Natural killer cell (primary cell): ENCODE data around the gene CDYL2. TPM values are rescaled to one million over a fixed set of nuclear protein-coding genes. Genes with fewer than 3 reads are reported as not detected.

ENCODE experiments used
- ATAC-seq, 3 donors: fragments of 150-1000 bp in 2 of 3; fragments of 200-7000 bp in 1 of 3; cut with Tn5 transposase; 1 replicate in 1 of 3; 2 replicates in 2 of 3; pipeline ENCODE4 v1.10.0; 2021; ENCODE audit warnings: mild to moderate bottlenecking in 2 of 3, moderate library complexity in 2 of 3
- DNase-seq, 2 donors: peaks; one replicate each; pipeline versions ENCODE4 v3.0.0 to v3.0.0-alpha.2; 2013 to 2021; ENCODE audit warnings: mixed read lengths in 1 of 2
- H3K27ac ChIP-seq: one replicate; pipeline ENCODE4 v1.5.1; 2013; ENCODE audit warnings: mild to moderate bottlenecking, low read length
- H3K27me3 ChIP-seq: one replicate; pipeline ENCODE4 v1.6.1; 2013; ENCODE audit warnings: low read length; ENCODE audit not compliant: control insufficient read depth, insufficient read depth
- H3K36me3 ChIP-seq: one replicate; pipeline ENCODE4 v1.6.1; 2013; ENCODE audit warnings: low read length; ENCODE audit not compliant: control insufficient read depth, insufficient read depth
- H3K4me1 ChIP-seq: one replicate; pipeline ENCODE4 v1.6.1; 2013; ENCODE audit warnings: low read length; ENCODE audit not compliant: control insufficient read depth, insufficient read depth
- H3K4me3 ChIP-seq: one replicate; pipeline ENCODE4 v1.5.1; 2013; ENCODE audit warnings: low read length
- H3K9me3 ChIP-seq: one replicate; pipeline ENCODE4 v1.6.1; 2013; ENCODE audit warnings: low read length; ENCODE audit not compliant: control insufficient read depth, insufficient read depth
- H3K27ac Mint-ChIP-seq, 2 donors: one replicate each; pipeline ENCODE4 v1.8.0; 2022; ENCODE audit warnings: mild to moderate bottlenecking in 2 of 2, mixed read lengths in 2 of 2, moderate library complexity in 1 of 2
- H3K27me3 Mint-ChIP-seq, 2 donors: one replicate each; pipeline ENCODE4 v1.8.0; 2022; ENCODE audit warnings: low read depth in 2 of 2, mixed read lengths in 2 of 2
- H3K36me3 Mint-ChIP-seq: one replicate; pipeline ENCODE4 v1.8.0; 2022; ENCODE audit warnings: mixed read lengths
- H3K4me1 Mint-ChIP-seq, 2 donors: one replicate each; pipeline ENCODE4 v1.8.0; 2022; ENCODE audit warnings: mixed read lengths in 2 of 2
- H3K4me3 Mint-ChIP-seq: one replicate; pipeline ENCODE4 v1.8.0; 2022; ENCODE audit warnings: mild to moderate bottlenecking, moderate library complexity, mixed read lengths
- H3K9me3 Mint-ChIP-seq, 2 donors: one replicate each; pipeline ENCODE4 v1.8.0; 2022; ENCODE audit warnings: mixed read lengths in 2 of 2
- WGBS: methylation state at CpG from one replicate; pipeline ENCODE4 v1.1.7; 2013; ENCODE audit warnings: missing lambda C conversion rate; ENCODE audit not compliant: insufficient coverage; 5-methylcytosine and 5-hydroxymethylcytosine counted together
- intact Hi-C: fragments of 100-400 bp; cut with micrococcal nuclease; formaldehyde crosslinking; loops from one replicate; pipeline ENCODE4 v1.14.2; 2022
- total RNA-seq, 4 donors: library from RNA; stranded (reverse); fragments of 120-200 nt in 1 of 4; gene quantifications; one replicate each; pipeline versions ENCODE4 v1.2.3 to v1.2.4, GENCODE V29; 2013 to 2022
- TF ChIP-seq, protein P1 (sequence below): fragments of 200-600 bp; IDR thresholded peaks from one replicate; pipeline ENCODE4 v1.8.0; 2022; ENCODE audit warnings: antibody characterized with exemption

CDYL2 gene
- total RNA-seq, 3 donors from 2014 or later (not counting 1 experiment from before 2014, with no cell fraction given), result 2.7 to 14.5 (median 3.4) TPM

- ATAC-seq, result no peak
- no peaks in the 10 kb centered on the region for H3K9me3 Mint-ChIP-seq
- no peak overlapping the region for H3K4me3 Mint-ChIP-seq
- Histone ChIP-seq H3K36me3 (no peaks in the 10 kb centered on the region), H3K4me1 (peaks cover 8% of the 10 kb centered on the region), H3K9me3 (no peaks in the 10 kb centered on the region), H3K27me3 (no peaks in the 10 kb centered on the region), H3K4me3 (no peak overlapping the region), H3K27ac (no peak overlapping the region)
- no peaks in the 10 kb centered on the region for H3K36me3 Mint-ChIP-seq
- TF ChIP-seq, protein P1, sequence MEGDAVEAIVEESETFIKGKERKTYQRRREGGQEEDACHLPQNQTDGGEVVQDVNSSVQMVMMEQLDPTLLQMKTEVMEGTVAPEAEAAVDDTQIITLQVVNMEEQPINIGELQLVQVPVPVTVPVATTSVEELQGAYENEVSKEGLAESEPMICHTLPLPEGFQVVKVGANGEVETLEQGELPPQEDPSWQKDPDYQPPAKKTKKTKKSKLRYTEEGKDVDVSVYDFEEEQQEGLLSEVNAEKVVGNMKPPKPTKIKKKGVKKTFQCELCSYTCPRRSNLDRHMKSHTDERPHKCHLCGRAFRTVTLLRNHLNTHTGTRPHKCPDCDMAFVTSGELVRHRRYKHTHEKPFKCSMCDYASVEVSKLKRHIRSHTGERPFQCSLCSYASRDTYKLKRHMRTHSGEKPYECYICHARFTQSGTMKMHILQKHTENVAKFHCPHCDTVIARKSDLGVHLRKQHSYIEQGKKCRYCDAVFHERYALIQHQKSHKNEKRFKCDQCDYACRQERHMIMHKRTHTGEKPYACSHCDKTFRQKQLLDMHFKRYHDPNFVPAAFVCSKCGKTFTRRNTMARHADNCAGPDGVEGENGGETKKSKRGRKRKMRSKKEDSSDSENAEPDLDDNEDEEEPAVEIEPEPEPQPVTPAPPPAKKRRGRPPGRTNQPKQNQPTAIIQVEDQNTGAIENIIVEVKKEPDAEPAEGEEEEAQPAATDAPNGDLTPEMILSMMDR, result no peak
- no peak overlapping the region for H3K27ac Mint-ChIP-seq
- intact Hi-C loops, result no loop called here
- DNase-seq, result no peak
- peaks cover 0 to 6% of the 10 kb centered on the region in 2 donors for H3K27me3 Mint-ChIP-seq
- H3K4me1 Mint-ChIP-seq, result no peaks in the 10 kb centered on the region
- WGBS, result 92% methylated on average over 11 of the region's 11 CpGs
These were observed 226.7 kb downstream of the CDYL2 start for GRCh38 chr16:80577485-80578280.

GRCh38 chr16:80576343-80576912 is 228.0 kb downstream of the CDYL2 start:
- WGBS, result 87% methylated on average over 1 of the region's 1 CpG
- Histone ChIP-seq H3K4me1 (peaks cover 8% of the 10 kb centered on the region), H3K27ac (no peak overlapping the region), H3K27me3 (no peaks in the 10 kb centered on the region), H3K36me3 (no peaks in the 10 kb centered on the region), H3K9me3 (no peaks in the 10 kb centered on the region), H3K4me3 (no peak overlapping the region)
- ATAC-seq (no peak), DNase-seq (no peak)
- TF ChIP-seq, protein P1, result no peak
- intact Hi-C loops, result no loop called here
- H3K4me1 Mint-ChIP-seq, result no peaks in the 10 kb centered on the region
- H3K9me3 Mint-ChIP-seq, result no peaks in the 10 kb centered on the region
- H3K36me3 Mint-ChIP-seq, result no peaks in the 10 kb centered on the region
- peaks cover 0 to 6% of the 10 kb centered on the region in 2 donors for H3K27me3 Mint-ChIP-seq
- H3K4me3 Mint-ChIP-seq, result no peak overlapping the region
- H3K27ac Mint-ChIP-seq, result no peak overlapping the region

DNA sequence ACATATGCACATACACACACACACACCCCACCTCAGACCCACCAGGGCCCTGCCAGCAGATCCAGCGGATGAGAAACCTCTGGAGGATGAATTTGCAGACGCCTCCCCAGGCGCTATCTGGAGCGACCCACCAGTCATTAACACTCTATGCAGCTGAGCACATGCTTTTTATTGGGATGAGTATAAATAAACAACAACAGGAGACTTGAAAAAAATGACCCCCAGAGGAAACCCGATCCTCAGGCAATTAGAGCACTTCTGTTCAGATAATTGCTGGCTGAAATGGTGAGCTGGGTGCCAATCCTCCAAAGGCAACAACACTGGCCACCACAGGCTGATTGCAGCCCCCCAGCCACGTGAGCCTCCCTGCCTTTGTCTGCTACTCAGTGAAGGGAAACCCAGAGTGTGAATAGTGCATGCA is 230.7 kb downstream of the CDYL2 start:
- H3K27me3 ChIP-seq, result no peaks in the 10 kb centered on the region
- no peak overlapping the region for H3K4me3 Mint-ChIP-seq
- no peak for DNase-seq

More for the DNA sequence above, 230.7 kb downstream of the CDYL2 start:
- H3K27ac Mint-ChIP-seq, result no peak overlapping the region
- H3K36me3 Mint-ChIP-seq, result no peaks in the 10 kb centered on the region
- no peaks in the 10 kb centered on the region for H3K36me3 ChIP-seq
- intact Hi-C loops, result no loop called here
- H3K4me3 ChIP-seq, result no peak overlapping the region
- TF ChIP-seq, protein P1, result no peak
- H3K27me3 Mint-ChIP-seq, result no peaks in the 10 kb centered on the region
- peaks cover 12% of the 10 kb centered on the region for H3K4me1 ChIP-seq
- no peak for ATAC-seq
- no peaks in the 10 kb centered on the region for H3K9me3 ChIP-seq
- H3K4me1 Mint-ChIP-seq, result peaks cover 6 to 8% of the 10 kb centered on the region in 2 donors
- WGBS, result 81% methylated on average over 3 of the region's 6 CpGs
- no peaks in the 10 kb centered on the region for H3K9me3 Mint-ChIP-seq
- no peak overlapping the region for H3K27ac ChIP-seq
